Fibroblast of lung (primary cell): ENCODE measurements around the gene GMPR.

Experiments used
- EZH2 ChIP-seq: IDR thresholded peaks from 2 replicates; pipeline ENCODE4 v1.5.1; 2012; ENCODE audit warnings: low read length, control low read depth, mild to moderate bottlenecking; ENCODE audit errors: missing control alignments
- TF ChIP-seq, protein P1 (sequence below), 2 donors: IDR thresholded peaks in 1 of 2; conservative IDR thresholded peaks in 1 of 2; 1 replicate in 1 of 2; 2 replicates in 1 of 2; pipeline ENCODE4 v1.5.1; 2011 to 2012; ENCODE audit warnings: low read length in 2 of 2, control low read depth in 1 of 2, inconsistent platforms in 1 of 2, low read depth in 1 of 2, mild to moderate bottlenecking in 1 of 2

DNA sequence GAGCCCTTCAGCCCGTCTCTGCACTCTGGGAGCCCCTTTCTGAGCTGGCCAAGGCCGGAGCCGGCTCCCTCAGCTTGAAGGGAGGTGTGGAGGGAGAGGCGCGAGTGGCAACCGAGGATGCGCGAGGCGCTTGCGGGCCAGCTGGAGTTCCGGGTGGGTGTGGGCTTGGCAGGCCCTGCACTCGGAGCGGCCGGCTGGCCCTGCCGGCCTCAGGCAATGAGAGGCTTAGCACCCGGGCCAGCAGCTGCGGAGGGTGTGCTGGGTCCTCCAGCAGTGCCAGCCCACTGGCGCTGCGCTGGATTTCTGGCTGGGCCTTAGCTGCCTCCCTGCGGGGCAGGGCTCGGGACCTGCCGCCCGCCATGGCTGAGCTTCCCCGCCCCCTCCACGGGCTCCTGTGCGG is 49.8 kb downstream of the GMPR start:
- TF ChIP-seq, protein P1, sequence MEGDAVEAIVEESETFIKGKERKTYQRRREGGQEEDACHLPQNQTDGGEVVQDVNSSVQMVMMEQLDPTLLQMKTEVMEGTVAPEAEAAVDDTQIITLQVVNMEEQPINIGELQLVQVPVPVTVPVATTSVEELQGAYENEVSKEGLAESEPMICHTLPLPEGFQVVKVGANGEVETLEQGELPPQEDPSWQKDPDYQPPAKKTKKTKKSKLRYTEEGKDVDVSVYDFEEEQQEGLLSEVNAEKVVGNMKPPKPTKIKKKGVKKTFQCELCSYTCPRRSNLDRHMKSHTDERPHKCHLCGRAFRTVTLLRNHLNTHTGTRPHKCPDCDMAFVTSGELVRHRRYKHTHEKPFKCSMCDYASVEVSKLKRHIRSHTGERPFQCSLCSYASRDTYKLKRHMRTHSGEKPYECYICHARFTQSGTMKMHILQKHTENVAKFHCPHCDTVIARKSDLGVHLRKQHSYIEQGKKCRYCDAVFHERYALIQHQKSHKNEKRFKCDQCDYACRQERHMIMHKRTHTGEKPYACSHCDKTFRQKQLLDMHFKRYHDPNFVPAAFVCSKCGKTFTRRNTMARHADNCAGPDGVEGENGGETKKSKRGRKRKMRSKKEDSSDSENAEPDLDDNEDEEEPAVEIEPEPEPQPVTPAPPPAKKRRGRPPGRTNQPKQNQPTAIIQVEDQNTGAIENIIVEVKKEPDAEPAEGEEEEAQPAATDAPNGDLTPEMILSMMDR (conservative IDR thresholded peaks at IDR 0.05 in 1 of 2, IDR thresholded peaks at IDR 0.05 in 1 of 2; ENCODE audit: low read depth in 1 of 2, low read length in 2 of 2) = no peak
- no peak for TF ChIP-seq EZH2
